Keratinocyte (primary cell): ENCODE measurements around the gene CCDC97. TPM values are rescaled to one million over a fixed set of nuclear protein-coding genes. Genes with fewer than 3 reads are reported as not detected.

Experiments
- DNase-seq: peaks from one replicate; pipeline ENCODE4 v3.0.0-alpha.2; 2011; ENCODE audit warnings: low read depth, missing footprints, low spot score
- FAIRE-seq: peaks from 2 replicates; lab custom pipeline; 2011; peaks lifted over from hg19 to GRCh38; lab: Jason Lieb, UNC
- H2AFZ ChIP-seq: 2 replicates; pipeline ENCODE4 v1.6.0; 2012; ENCODE audit warnings: low read length, control low read depth, inconsistent platforms; ENCODE audit not compliant: control insufficient read depth
- H3K27ac ChIP-seq: 2 replicates; pipeline ENCODE4 v1.5.1; 2011; ENCODE audit warnings: low read length; ENCODE audit not compliant: control insufficient read depth, insufficient read depth
- H3K27me3 ChIP-seq: 3 replicates; pipeline ENCODE4 v1.6.0; 2011; ENCODE audit warnings: low read length; ENCODE audit not compliant: control insufficient read depth, insufficient read depth; ENCODE audit errors: extremely low read depth
- H3K36me3 ChIP-seq, 2 experiments: 2 replicates in 1 of 2; 3 replicates in 1 of 2; pipeline ENCODE4 v1.5.1; 2011; ENCODE audit warnings: low read length in 2 of 2, mild to moderate bottlenecking in 1 of 2; ENCODE audit not compliant: control insufficient read depth in 2 of 2, insufficient read depth in 2 of 2; ENCODE audit errors: extremely low read depth in 1 of 2
- H3K4me1 ChIP-seq: 3 replicates; pipeline ENCODE4 v1.5.1; 2011; ENCODE audit warnings: low read length; ENCODE audit not compliant: control insufficient read depth, insufficient read depth; ENCODE audit errors: extremely low read depth
- H3K4me2 ChIP-seq: 3 replicates; pipeline ENCODE4 v1.6.0; 2011; ENCODE audit warnings: low read depth, low read length; ENCODE audit not compliant: control insufficient read depth, insufficient read depth; ENCODE audit errors: extremely low read depth
- H3K4me3 ChIP-seq, 3 experiments: fragments of 200-600 bp in 1 of 3; sonication (generic) in 1 of 3; 2 replicates in 2 of 3; 3 replicates in 1 of 3; pipeline ENCODE4 v1.5.1; 2011 to 2016; ENCODE audit warnings: low read length in 3 of 3, mild to moderate bottlenecking in 3 of 3, control low read depth in 2 of 3, inconsistent platforms in 1 of 3, low read depth in 1 of 3, mixed read lengths in 1 of 3, mixed run types in 1 of 3, moderate library complexity in 1 of 3; ENCODE audit not compliant: control insufficient read depth in 2 of 3, insufficient read depth in 2 of 3; ENCODE audit errors: extremely low read depth in 1 of 3
- H3K79me2 ChIP-seq: 2 replicates; pipeline ENCODE4 v1.6.0; 2012; ENCODE audit warnings: low read length; ENCODE audit not compliant: control insufficient read depth, insufficient read depth
- H3K9ac ChIP-seq: 3 replicates; pipeline ENCODE4 v1.6.0; 2011; ENCODE audit warnings: low read length; ENCODE audit not compliant: control insufficient read depth, insufficient read depth; ENCODE audit errors: extremely low read depth
- H3K9me1 ChIP-seq: 3 replicates; pipeline ENCODE4 v1.6.0; 2011; ENCODE audit warnings: low read length; ENCODE audit not compliant: control insufficient read depth, insufficient read depth; ENCODE audit errors: extremely low read depth
- H3K9me3 ChIP-seq: 2 replicates; pipeline ENCODE4 v1.5.1; 2012; ENCODE audit warnings: low read depth, low read length; ENCODE audit not compliant: control insufficient read depth
- H4K20me1 ChIP-seq: 3 replicates; pipeline ENCODE4 v1.6.0; 2011; ENCODE audit warnings: low read length; ENCODE audit not compliant: control insufficient read depth, insufficient read depth; ENCODE audit errors: extremely low read depth
- EZH2 ChIP-seq: IDR thresholded peaks from one replicate; pipeline ENCODE4 v1.6.1; 2012; ENCODE audit warnings: inconsistent platforms, mild to moderate bottlenecking, low read length, moderate library complexity
- dilution Hi-C: fragments of 300-500 bp; cut with MboI; formaldehyde crosslinking; loops from one replicate; pipeline ENCODE4 v1.7.0; 2020; ENCODE audit warnings: low sequenced_read_pairs; ENCODE audit not compliant: extremely low pct_ligation_motif_present
- polyA plus RNA-seq, 5 experiments: library from polyadenylated mRNA; depleted of rRNA in 3 of 5; stranded (reverse) in 3 of 5; stranded (forward) in 1 of 5; unstranded in 1 of 5; fragments of >200 nt; gene quantifications; 1 replicate in 1 of 5; 2 replicates in 3 of 5; 3 replicates in 1 of 5; pipeline versions ENCODE4 v1.2.1 to v1.2.3, GENCODE V29; 2011 to 2012; ENCODE audit warnings: missing spikeins in 2 of 5, low read depth in 1 of 5, low replicate concordance in 1 of 5
- TF ChIP-seq, protein P1 (sequence below), 3 experiments: IDR thresholded peaks in 1 of 3; conservative IDR thresholded peaks in 1 of 3; optimal IDR thresholded peaks in 1 of 3; 2 replicates in 2 of 3; 3 replicates in 1 of 3; pipeline versions ENCODE3 to v1.5.1; 2011; ENCODE audit warnings: low read length in 3 of 3, mild to moderate bottlenecking in 3 of 3, moderate library complexity in 2 of 3, control low read depth in 1 of 3, inconsistent platforms in 1 of 3; ENCODE audit not compliant: insufficient read depth in 2 of 3; ENCODE audit errors: extremely low read depth in 1 of 3

CCDC97 gene
- polyA plus RNA-seq, 1 donor (not counting 4 experiments of a cell fraction or from before 2014, with no cell fraction given), result 6.8 TPM

DNA sequence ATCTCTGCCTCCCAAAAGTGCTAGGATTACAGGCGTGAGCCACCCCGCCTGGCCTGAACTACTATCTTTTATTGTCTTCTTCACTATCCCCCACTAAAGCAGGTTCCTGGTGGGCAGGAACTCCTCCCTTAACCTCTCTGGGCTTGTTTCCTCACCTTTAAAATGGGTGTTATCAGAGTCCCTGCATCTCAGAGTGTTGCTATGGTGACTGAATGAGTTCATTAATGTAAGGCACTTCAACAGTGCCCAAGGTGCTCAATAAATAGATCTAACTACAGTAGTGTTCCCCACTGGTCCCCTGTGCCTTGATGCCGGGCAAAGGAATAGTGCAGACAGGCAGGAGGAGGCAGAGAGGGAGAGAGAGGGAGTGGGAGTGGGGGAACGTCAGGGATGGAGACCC lies 20.5 kb downstream of the CCDC97 start:
- TF ChIP-seq, protein P1, sequence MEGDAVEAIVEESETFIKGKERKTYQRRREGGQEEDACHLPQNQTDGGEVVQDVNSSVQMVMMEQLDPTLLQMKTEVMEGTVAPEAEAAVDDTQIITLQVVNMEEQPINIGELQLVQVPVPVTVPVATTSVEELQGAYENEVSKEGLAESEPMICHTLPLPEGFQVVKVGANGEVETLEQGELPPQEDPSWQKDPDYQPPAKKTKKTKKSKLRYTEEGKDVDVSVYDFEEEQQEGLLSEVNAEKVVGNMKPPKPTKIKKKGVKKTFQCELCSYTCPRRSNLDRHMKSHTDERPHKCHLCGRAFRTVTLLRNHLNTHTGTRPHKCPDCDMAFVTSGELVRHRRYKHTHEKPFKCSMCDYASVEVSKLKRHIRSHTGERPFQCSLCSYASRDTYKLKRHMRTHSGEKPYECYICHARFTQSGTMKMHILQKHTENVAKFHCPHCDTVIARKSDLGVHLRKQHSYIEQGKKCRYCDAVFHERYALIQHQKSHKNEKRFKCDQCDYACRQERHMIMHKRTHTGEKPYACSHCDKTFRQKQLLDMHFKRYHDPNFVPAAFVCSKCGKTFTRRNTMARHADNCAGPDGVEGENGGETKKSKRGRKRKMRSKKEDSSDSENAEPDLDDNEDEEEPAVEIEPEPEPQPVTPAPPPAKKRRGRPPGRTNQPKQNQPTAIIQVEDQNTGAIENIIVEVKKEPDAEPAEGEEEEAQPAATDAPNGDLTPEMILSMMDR (optimal IDR thresholded peaks at IDR 0.05 in 1 of 3, IDR thresholded peaks at IDR 0.05 in 1 of 3, conservative IDR thresholded peaks at IDR 0.05 in 1 of 3; ENCODE audit: extremely low read depth in 1 of 3, insufficient read depth in 2 of 3, low read length in 3 of 3), result no peak
- TF ChIP-seq EZH2, result no peak
- FAIRE-seq (no peak), DNase-seq (no peak)
- Histone ChIP-seq H3K9me3 (no peaks in the 10 kb centered on the region), H3K4me2 (no peak overlapping the region), H3K79me2 (peaks cover 2% of the 10 kb centered on the region), H3K36me3 (peaks cover 12 to 14% of the 10 kb centered on the region in 2 experiments), H4K20me1 (peaks cover 3% of the 10 kb centered on the region), H3K4me3 (no peak overlapping the region), H3K4me1 (peaks cover 27% of the 10 kb centered on the region), H3K27me3 (no peaks in the 10 kb centered on the region), H2AFZ (no peak overlapping the region), H3K27ac (no peak overlapping the region), H3K9ac (no peak overlapping the region), H3K9me1 (no peaks in the 10 kb centered on the region)
- dilution Hi-C loops, result no loop called here

GRCh38 chr19:41330946-41331678 lies 21.1 kb downstream of the CCDC97 start:
- Histone ChIP-seq H3K9me3 (no peaks in the 10 kb centered on the region), H4K20me1 (peaks cover 3% of the 10 kb centered on the region), H3K4me2 (no peak overlapping the region), H3K79me2 (peaks cover 2% of the 10 kb centered on the region), H3K9me1 (no peaks in the 10 kb centered on the region), H3K36me3 (peaks cover 12 to 14% of the 10 kb centered on the region in 2 experiments), H3K27me3 (no peaks in the 10 kb centered on the region), H3K4me1 (peaks cover 27% of the 10 kb centered on the region), H2AFZ (no peak overlapping the region), H3K27ac (no peak overlapping the region), H3K9ac (no peak overlapping the region), H3K4me3 (no peak overlapping the region)
- dilution Hi-C loops, result no loop called here
- DNase-seq (no peak), FAIRE-seq (no peak)
- no peak for TF ChIP-seq EZH2
- TF ChIP-seq, protein P1 (optimal IDR thresholded peaks at IDR 0.05 in 1 of 3, IDR thresholded peaks at IDR 0.05 in 1 of 3, conservative IDR thresholded peaks at IDR 0.05 in 1 of 3; ENCODE audit: extremely low read depth in 1 of 3, insufficient read depth in 2 of 3, low read length in 3 of 3), result no peak
